DND-41 (cell line): Measurements from ENCODE around the gene CENPU.

Experiments used
- EZH2 ChIP-seq: IDR thresholded peaks from 3 replicates; pipeline ENCODE4 v1.6.1; 2012; ENCODE audit warnings: borderline replicate concordance, low read depth, mild to moderate bottlenecking, moderate library complexity, low read length, inconsistent platforms; ENCODE audit not compliant: severe bottlenecking
- TF ChIP-seq, protein P1 (sequence below): IDR thresholded peaks from 2 replicates; pipeline ENCODE4 v1.5.1; 2012; ENCODE audit warnings: borderline replicate concordance, low read length, moderate library complexity, mild to moderate bottlenecking; ENCODE audit not compliant: poor library complexity, severe bottlenecking; ENCODE audit errors: extremely low read depth

DNA sequence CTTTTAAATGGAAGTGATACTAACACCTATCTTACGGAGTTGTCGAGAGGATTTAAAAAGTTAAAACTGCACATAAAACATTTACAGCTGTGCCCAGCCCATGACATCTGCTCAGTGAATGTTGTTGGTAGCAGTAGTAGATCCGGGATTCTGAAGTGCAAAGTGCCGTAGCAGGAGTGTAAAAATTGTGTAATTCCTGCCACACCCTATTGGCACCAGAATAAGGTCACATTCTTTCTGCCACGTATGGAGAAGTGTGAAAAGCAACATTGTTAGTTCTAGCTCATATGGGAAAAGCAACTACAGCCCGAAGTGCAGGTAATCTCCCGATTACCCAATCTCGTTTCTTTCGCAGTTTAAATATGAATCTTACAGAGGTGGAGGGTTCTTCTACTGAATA is 53.2 kb downstream of the CENPU start:
- TF ChIP-seq, protein P1, sequence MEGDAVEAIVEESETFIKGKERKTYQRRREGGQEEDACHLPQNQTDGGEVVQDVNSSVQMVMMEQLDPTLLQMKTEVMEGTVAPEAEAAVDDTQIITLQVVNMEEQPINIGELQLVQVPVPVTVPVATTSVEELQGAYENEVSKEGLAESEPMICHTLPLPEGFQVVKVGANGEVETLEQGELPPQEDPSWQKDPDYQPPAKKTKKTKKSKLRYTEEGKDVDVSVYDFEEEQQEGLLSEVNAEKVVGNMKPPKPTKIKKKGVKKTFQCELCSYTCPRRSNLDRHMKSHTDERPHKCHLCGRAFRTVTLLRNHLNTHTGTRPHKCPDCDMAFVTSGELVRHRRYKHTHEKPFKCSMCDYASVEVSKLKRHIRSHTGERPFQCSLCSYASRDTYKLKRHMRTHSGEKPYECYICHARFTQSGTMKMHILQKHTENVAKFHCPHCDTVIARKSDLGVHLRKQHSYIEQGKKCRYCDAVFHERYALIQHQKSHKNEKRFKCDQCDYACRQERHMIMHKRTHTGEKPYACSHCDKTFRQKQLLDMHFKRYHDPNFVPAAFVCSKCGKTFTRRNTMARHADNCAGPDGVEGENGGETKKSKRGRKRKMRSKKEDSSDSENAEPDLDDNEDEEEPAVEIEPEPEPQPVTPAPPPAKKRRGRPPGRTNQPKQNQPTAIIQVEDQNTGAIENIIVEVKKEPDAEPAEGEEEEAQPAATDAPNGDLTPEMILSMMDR: no peak
- TF ChIP-seq EZH2: no peak
